Stimulated activated CD4-positive, alpha-beta T cell treated with anti-CD3 and anti-CD28 coated beads, Interleukin-4, amount 100 ng/mL, for 24 hours (primary cell): Measurements from ENCODE around the gene GLIS1.

Source experiments
- DNase-seq: peaks from one replicate; pipeline ENCODE4 v3.0.0-alpha.2; 2020

The GLIS1 gene

DNA sequence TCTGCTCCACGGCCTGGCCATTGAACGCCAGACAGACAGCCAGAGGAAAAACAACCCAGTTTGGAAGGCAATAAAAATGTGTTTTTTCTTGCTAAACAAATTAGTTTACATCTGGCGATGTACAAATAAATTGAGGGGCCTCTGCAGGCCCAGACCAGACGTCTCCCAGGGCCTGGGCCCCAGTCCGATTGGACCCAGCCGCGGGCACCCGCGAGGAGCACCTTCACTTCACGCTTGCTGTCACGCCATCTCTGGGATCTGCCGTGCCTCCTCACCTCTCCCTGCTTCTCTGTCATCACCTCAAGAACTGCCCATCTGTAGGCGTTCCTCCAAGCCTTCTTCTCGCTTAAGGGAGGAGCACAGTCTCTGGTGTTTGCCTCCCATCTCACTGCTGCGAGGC lies 61.5 kb downstream of the GLIS1 start:
- no peak for DNase-seq

GRCh38 chr1:53672785-53673184 lies 66.2 kb downstream of the GLIS1 start:
- no peak for DNase-seq

GRCh38 chr1:53672243-53672642 lies 66.7 kb downstream of the GLIS1 start:
- no peak for DNase-seq

DNA sequence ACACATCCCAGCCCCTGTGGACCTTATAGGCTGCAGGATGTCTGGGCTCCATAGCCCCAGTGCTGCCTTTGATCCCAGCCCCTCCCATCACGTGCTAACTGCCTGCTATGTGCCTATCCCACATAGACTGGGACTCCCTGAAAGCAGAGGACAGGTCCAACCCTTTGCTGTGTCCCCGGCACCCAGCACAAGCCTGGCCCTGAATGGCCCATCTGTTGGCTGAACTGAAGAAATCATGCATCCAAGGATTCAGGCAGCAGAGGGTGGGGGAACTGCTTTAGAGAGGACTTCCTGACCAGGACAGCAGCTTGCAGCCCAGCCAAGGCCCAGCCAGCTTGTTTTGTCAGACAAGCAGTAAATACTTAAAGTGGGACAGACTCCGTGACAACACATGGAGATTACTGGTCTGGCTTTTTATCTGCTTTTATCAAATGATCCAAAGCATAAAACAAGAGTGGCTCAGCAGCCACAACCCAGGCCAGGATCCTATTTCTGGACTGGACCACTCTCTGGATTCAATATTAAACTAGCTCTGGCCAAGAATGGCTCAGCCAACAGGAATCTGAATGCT lies 69.3 kb downstream of the GLIS1 start:
- DNase-seq: no peak

- no peak for DNase-seq
These were observed 72.4 kb downstream of the GLIS1 start for GRCh38 chr1:53666566-53666965.

DNA sequence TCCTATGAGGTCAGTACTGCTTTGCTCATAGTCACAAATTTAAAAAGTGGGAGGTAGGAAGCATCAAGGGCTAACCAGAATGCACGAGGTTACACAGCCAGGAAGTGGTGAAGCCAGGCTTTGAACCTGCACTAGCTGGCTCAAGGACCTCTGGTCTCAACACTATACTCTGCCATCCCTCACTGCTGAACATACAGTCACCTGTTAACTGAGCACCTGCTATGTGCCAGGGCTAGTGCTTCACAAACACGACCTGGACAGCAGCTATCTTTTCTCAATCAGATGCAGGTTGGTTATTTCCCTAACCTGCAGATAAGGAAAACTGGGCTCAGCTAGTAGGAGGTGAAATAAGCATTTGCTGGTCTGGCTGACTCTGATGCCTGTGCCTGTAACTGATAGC lies 73.0 kb downstream of the GLIS1 start:
- DNase-seq: no peak

- DNase-seq: no peak
These were observed 75.2 kb downstream of the GLIS1 start for GRCh38 chr1:53663529-53664300.

DNA sequence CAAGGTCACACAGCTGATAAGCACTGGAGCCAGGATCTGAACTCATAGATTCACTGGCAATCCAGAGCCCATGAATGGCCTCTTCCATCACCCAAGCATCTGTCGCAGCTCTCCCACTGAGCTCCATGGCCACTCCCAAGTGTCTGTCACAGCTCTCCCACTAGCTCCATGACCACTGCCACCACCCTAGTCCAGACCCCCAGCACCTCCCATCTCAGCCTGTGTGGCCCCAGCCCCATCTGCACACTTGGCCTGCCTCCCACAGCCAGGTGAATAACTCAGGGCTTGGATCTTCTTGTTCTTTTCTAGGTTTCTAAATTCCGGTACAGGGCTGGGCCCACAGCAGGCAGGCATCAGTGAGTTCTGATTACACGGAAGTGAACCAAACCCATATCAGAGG lies 76.0 kb downstream of the GLIS1 start:
- no peak for DNase-seq

DNA sequence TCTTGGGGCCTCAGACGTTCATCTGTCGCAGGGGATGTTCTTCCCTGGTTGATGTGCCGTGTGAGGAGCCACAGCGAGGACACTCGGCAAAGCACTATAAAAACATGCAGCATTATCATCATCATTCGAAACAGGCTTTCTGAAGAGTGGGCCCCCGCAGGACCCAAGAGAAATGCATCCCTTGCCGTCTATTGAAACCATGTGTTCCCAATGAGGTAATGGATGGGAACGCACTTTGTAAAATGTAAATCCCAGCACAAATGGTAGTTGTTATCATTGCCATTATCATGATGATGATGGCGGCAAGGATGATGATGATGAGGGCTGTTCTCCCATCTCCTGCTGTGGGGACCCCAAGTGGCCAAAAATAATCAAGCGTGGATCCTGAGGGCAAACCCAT lies 76.8 kb downstream of the GLIS1 start:
- no peak for DNase-seq

DNA sequence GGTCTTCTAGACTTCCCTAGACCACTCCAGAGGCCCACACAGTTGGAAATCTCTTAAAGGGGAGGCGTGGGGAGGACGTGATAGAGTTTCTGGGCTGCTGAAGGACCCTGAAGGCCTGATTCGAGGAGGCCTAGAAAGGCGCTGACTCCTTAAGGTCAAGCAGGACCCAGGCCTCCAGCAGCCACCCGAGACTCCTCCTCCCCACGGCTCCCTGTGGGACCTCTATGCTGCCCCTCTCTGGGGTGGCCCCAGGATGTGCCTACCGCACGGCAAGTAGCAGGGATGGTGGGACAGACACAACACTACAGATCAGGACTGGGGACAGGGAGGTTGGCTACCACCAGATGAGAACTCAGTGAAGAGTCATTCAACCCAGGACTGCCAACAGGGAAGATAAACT lies 77.5 kb downstream of the GLIS1 start:
- no peak for DNase-seq

GRCh38 chr1:53660666-53661065 lies 78.3 kb downstream of the GLIS1 start:
- DNase-seq: no peak

- no peak for DNase-seq
These were observed 79.5 kb downstream of the GLIS1 start for GRCh38 chr1:53659436-53659835.

- no peak for DNase-seq
These were observed 80.3 kb downstream of the GLIS1 start for GRCh38 chr1:53658489-53659230.

DNA sequence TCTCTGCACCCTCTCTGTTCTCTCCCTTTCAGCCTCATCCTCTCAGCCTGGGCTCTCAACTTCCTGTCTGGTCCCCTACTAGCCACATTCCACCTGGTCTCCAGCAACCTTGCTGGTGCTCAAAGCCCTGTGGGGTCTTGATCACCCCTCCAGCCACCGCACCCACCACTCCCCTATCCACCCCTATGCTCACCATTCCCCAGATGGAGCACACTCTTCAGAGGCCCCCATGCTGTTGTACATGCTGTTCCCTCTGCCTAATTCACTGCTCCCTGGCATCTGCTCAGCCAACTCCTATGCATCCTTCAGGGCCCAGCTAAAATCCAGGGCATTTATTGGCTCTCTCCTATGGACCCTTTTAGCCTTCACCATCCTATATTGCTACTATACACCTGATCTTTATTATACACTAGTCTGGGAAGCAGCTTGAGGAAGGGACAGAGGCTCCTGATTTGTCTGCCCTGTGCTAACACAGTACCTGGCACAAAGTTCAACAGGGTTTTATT lies 81.0 kb downstream of the GLIS1 start:
- DNase-seq: no peak

GRCh38 chr1:53657531-53657805 lies 81.5 kb downstream of the GLIS1 start:
- no peak for DNase-seq

DNA sequence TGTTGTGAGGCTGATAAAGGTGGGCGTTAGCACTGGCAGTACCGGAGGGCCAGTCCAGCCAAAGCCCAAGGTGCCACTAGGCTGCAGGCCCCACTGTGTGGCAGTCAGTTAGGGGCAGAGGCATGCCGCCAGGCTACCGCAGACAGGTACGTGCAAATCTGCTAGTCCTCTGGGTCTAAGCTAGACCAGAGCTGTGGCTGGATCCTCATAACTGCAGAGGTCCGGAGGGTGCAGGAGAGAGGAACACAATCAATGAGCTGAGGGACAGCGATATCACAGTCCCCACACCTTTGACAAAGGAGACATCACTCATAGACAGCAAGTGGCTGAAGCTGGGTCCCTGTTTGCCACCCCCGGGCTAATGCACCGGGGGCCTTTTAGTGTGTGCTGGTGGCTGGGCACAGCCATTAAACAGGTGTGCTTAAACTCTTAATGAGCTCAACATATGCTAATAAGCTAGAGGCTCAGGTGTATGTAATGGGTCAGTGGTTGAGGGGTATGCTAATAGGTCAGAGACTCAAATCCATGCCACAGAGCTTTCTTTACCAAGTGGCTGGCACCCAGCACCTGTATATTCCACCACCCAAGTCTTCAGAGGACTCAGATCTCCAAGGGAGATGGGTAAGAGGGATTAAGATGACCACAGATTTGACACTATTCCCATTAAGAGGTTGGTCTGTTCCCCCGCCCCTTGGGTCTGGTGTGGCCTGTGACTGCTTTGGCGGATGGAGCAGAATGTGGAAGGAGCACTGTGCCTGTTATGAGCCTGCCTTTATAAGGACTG lies 82.0 kb downstream of the GLIS1 start:
- no peak for DNase-seq

GRCh38 chr1:53655931-53656746 lies 82.8 kb downstream of the GLIS1 start:
- no peak for DNase-seq

- no peak for DNase-seq
These were observed 84.5 kb downstream of the GLIS1 start for GRCh38 chr1:53654216-53655210.

GRCh38 chr1:53653631-53654030 lies 85.3 kb downstream of the GLIS1 start:
- DNase-seq: no peak

DNA sequence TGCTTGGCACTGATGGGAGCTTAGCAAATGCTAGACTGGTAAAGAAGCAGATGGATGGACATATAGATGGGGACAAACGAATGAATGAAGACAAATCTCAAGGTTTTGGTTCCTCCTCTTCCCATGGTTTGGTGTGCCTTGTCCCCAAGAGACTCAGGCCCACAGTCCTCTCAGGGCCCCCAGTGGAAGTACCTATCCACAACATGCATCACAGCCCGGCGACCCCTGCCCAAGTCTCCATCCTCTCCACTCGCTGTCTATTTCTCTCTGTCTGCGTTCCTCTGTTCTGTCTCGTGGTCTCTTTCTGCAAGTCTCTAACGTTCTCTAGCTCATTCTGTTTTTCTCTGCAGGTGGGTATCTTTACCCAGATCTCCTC lies 85.8 kb downstream of the GLIS1 start:
- DNase-seq: no peak
